ENCODE data around the gene RAD51B. TPM values are rescaled to one million over a fixed set of nuclear protein-coding genes. Genes with fewer than 3 reads are reported as not detected.

RAD51B gene
- total RNA-seq, 1 donor from 2014 or later, result 3.2 TPM

- intact Hi-C loops (cut with micrococcal nuclease), result no loop called here
- ATAC-seq, result no peak
- DNase-seq, result no peak
Measured at GRCh38 chr14:68379510-68380328, 560.1 kb downstream of the RAD51B start.

GRCh38 chr14:68380329-68380741 lies 560.8 kb downstream of the RAD51B start:
- no peak for DNase-seq
- no peak for ATAC-seq
- intact Hi-C loops (cut with micrococcal nuclease), result no loop called here

- intact Hi-C loops (cut with micrococcal nuclease), result no loop called here
- peak; percentile 97 for ATAC-seq
- DNase-seq, result peak; percentile 59
Measured at GRCh38 chr14:68384335-68384734, 564.8 kb downstream of the RAD51B start.

- ATAC-seq (peak; percentile 41), DNase-seq (no peak)
- intact Hi-C loops (cut with micrococcal nuclease), result no loop called here
Measured at GRCh38 chr14:68384881-68385280, 565.3 kb downstream of the RAD51B start.

- no peak for DNase-seq
- intact Hi-C loops (cut with micrococcal nuclease), result no loop called here
- no peak for ATAC-seq
Measured at GRCh38 chr14:68386446-68386845, 566.9 kb downstream of the RAD51B start.

GRCh38 chr14:68386950-68387779 lies 567.6 kb downstream of the RAD51B start:
- intact Hi-C loops (cut with micrococcal nuclease), result no loop called here
- no peak for ATAC-seq

GRCh38 chr14:68389943-68390342 lies 570.4 kb downstream of the RAD51B start:
- ATAC-seq (peak; percentile 25), DNase-seq (no peak)
- intact Hi-C loops (cut with micrococcal nuclease), result no loop called here

More at GRCh38 chr14:68386950-68387779, 567.6 kb downstream of the RAD51B start:
- no peak for DNase-seq

- no peak for ATAC-seq
- intact Hi-C loops (cut with micrococcal nuclease), result no loop called here
- no peak for DNase-seq
Measured at GRCh38 chr14:68390741-68391140, 571.2 kb downstream of the RAD51B start.

- DNase-seq, result no peak
- peak; percentile 79 for ATAC-seq
- intact Hi-C loops (cut with micrococcal nuclease), result no loop called here
Measured at GRCh38 chr14:68391311-68392014, 571.9 kb downstream of the RAD51B start.

GRCh38 chr14:68392393-68393141 lies 573.0 kb downstream of the RAD51B start:
- intact Hi-C loops (cut with micrococcal nuclease), result no loop called here

GRCh38 chr14:68393259-68393658 lies 573.7 kb downstream of the RAD51B start:
- DNase-seq, result no peak
- ATAC-seq, result no peak
- intact Hi-C loops (cut with micrococcal nuclease), result no loop called here

More at GRCh38 chr14:68392393-68393141, 573.0 kb downstream of the RAD51B start:
- peak; percentile 61 for ATAC-seq
- peak; percentile 68 for DNase-seq

- intact Hi-C loops (cut with micrococcal nuclease), result no loop called here
Measured at GRCh38 chr14:68394118-68394763, 574.7 kb downstream of the RAD51B start.

GRCh38 chr14:68394764-68395143 lies 575.2 kb downstream of the RAD51B start:
- intact Hi-C loops (cut with micrococcal nuclease), result no loop called here
- peak; percentile 31 for DNase-seq
- no peak for ATAC-seq

More at GRCh38 chr14:68394118-68394763, 574.7 kb downstream of the RAD51B start:
- DNase-seq (peak; percentile 31), ATAC-seq (no peak)

- intact Hi-C loops (cut with micrococcal nuclease), result no loop called here
- no peak for ATAC-seq
- DNase-seq, result no peak
Measured at GRCh38 chr14:68395604-68396003, 576.0 kb downstream of the RAD51B start.

- ATAC-seq (no peak), DNase-seq (no peak)
- intact Hi-C loops (cut with micrococcal nuclease), result no loop called here
Measured at GRCh38 chr14:68396461-68396860, 576.9 kb downstream of the RAD51B start.

GRCh38 chr14:68397371-68397811 lies 577.8 kb downstream of the RAD51B start:
- ATAC-seq (peak; percentile 74), DNase-seq (peak; percentile 65)
- intact Hi-C loops (cut with micrococcal nuclease), result no loop called here

GRCh38 chr14:68397822-68398221 lies 578.2 kb downstream of the RAD51B start:
- no peak for ATAC-seq
- intact Hi-C loops (cut with micrococcal nuclease), result no loop called here
- DNase-seq, result no peak

GRCh38 chr14:68398370-68398769 lies 578.8 kb downstream of the RAD51B start:
- intact Hi-C loops (cut with micrococcal nuclease), result no loop called here
- DNase-seq, result no peak

More at GRCh38 chr14:68398370-68398769, 578.8 kb downstream of the RAD51B start:
- ATAC-seq, result no peak

Data from left ventricle myocardium superior (tissue), 1 donor.